Breast epithelium (tissue), 4 donors: ENCODE measurements around the gene HES3. TPM values are rescaled to one million over a fixed set of nuclear protein-coding genes. Genes with fewer than 3 reads are reported as not detected.

ENCODE experiments used
- DNase-seq, 2 donors: peaks; one replicate each; pipeline ENCODE4 v3.0.0-alpha.2; 2019; ENCODE audit warnings: low spot score in 2 of 2
- H3K27ac ChIP-seq, 2 donors: fragments of 200-600 bp; sonication (generic) in 1 of 2; one replicate each; pipeline ENCODE4 v1.5.1; 2016 to 2019; ENCODE audit warnings: mild to moderate bottlenecking in 1 of 2
- H3K27me3 ChIP-seq, 2 donors: fragments of 200-600 bp; sonication (generic) in 1 of 2; one replicate each; pipeline versions ENCODE4 v1.5.1 to v1.6.0; 2017 to 2019; ENCODE audit warnings: control low read depth in 1 of 2, mild to moderate bottlenecking in 1 of 2
- H3K36me3 ChIP-seq: fragments of 200-600 bp; one replicate; pipeline ENCODE4 v1.5.1; 2019
- H3K4me1 ChIP-seq, 2 donors: fragments of 200-600 bp; sonication (generic); one replicate each; pipeline ENCODE4 v1.5.1; 2016 to 2019; ENCODE audit warnings: control low read depth in 1 of 2
- H3K4me3 ChIP-seq, 3 donors: fragments of 200-600 bp; sonication (generic); 1 replicate in 2 of 3; 2 replicates in 1 of 3; pipeline ENCODE4 v1.5.1; 2016 to 2019; ENCODE audit warnings: mild to moderate bottlenecking in 3 of 3, moderate library complexity in 2 of 3
- H3K9me3 ChIP-seq, 2 donors: fragments of 200-600 bp; sonication (generic) in 1 of 2; one replicate each; pipeline ENCODE4 v1.5.1; 2016 to 2019; ENCODE audit warnings: control low read depth in 1 of 2
- POLR2A ChIP-seq: fragments of 450-650 bp; IDR thresholded peaks from one replicate; pipeline ENCODE4 v1.6.1; 2016; ENCODE audit warnings: antibody characterized with exemption, mild to moderate bottlenecking, moderate library complexity
- POLR2AphosphoS5 ChIP-seq, 3 donors: sonication (generic); formaldehyde crosslinking; IDR thresholded peaks; one replicate each; pipeline ENCODE4 v1.6.1; 2017; ENCODE audit warnings: antibody characterized with exemption in 3 of 3
- intact Hi-C: fragments of 100-400 bp; cut with DNase I; formaldehyde crosslinking; loops from one replicate; pipeline ENCODE4 v1.15.1; 2023; ENCODE audit warnings: low total_unique reads
- total RNA-seq, 3 donors: library from RNA; depleted of rRNA; stranded (reverse); fragments of >200 nt; gene quantifications; one replicate each; pipeline ENCODE4 v1.1.0, GENCODE V29; 2016
- TF ChIP-seq, protein P1 (sequence below), 3 donors: fragments of 450-650 bp; IDR thresholded peaks; one replicate each; pipeline ENCODE4 v1.5.1; 2016 to 2017; ENCODE audit warnings: antibody characterized with exemption in 3 of 3, mild to moderate bottlenecking in 3 of 3, moderate library complexity in 3 of 3

The HES3 gene
- total RNA-seq, 3 donors from 2014 or later = not detected

DNA sequence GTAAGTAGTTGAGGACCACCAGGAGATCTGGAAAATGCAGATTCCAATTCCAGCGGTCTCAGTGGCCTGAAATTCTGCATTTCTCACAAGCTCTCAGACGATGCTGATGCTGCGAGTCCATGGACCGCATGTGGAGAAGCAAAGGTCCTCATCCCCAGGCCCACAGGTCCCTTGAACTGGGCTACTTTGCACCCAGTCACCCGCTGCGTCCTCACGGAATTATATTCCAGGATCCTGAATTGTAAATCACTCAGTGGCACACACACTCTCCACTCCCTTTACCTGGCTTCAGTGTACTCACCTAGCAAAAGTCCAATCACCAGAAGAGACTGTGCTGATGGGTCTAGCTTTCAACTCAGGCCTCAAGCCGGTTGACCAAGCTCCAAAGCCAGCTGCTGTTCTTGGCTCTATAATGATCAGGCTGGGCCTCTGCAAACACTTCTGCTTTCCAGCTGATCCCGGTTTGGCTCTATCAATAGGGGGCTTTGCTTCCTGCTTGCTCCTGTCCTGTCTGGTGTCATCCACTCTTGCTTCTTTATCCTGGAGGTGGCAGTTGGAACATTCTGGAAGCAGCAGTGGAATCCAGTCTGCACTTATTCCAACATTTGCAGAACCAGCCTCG lies 43.7 kb upstream of the HES3 start:
- H3K9me3 ChIP-seq = no peaks in the 10 kb centered on the region
- DNase-seq = no peak
- H3K36me3 ChIP-seq = no peaks in the 10 kb centered on the region
- peaks cover 0 to 6% of the 10 kb centered on the region in 2 donors for H3K4me1 ChIP-seq
- intact Hi-C loops = no loop called here
- peak overlapping the region; percentile 96 to 99 (median 99) for H3K4me3 ChIP-seq
- peak overlapping the region; percentile 80 to 83 for H3K27ac ChIP-seq
- TF ChIP-seq POLR2AphosphoS5 (IDR thresholded peaks at IDR 0.05) (no peak), POLR2A (no peak)
- no peaks in the 10 kb centered on the region for H3K27me3 ChIP-seq

DNA sequence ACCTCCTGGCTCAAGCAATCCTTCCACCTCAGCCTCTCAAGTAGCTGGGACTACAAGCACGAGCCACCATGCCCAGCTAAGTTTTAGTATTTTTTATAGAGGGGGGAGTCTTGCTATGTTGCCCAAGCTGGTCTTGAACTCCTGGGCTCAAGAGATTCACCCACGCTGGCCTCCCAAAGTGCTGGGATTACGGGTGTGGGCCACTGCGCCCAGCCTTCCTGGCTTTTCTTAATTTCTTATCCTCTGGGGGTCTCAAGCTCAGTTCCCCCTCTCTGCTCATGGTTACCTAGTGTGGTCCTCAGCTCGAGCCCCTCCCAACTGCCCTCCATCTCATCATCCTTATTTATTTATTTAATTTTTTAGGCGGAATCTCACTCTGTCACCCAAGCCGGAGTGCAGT lies 41.7 kb upstream of the HES3 start:
- DNase-seq = no peak
- Histone ChIP-seq H3K27me3 (no peaks in the 10 kb centered on the region), H3K27ac (no peak overlapping the region), H3K4me1 (peaks cover 3 to 10% of the 10 kb centered on the region in 2 donors), H3K36me3 (no peaks in the 10 kb centered on the region), H3K9me3 (no peaks in the 10 kb centered on the region), H3K4me3 (no peak overlapping the region)
- TF ChIP-seq POLR2A = no peak
- TF ChIP-seq, protein P1, sequence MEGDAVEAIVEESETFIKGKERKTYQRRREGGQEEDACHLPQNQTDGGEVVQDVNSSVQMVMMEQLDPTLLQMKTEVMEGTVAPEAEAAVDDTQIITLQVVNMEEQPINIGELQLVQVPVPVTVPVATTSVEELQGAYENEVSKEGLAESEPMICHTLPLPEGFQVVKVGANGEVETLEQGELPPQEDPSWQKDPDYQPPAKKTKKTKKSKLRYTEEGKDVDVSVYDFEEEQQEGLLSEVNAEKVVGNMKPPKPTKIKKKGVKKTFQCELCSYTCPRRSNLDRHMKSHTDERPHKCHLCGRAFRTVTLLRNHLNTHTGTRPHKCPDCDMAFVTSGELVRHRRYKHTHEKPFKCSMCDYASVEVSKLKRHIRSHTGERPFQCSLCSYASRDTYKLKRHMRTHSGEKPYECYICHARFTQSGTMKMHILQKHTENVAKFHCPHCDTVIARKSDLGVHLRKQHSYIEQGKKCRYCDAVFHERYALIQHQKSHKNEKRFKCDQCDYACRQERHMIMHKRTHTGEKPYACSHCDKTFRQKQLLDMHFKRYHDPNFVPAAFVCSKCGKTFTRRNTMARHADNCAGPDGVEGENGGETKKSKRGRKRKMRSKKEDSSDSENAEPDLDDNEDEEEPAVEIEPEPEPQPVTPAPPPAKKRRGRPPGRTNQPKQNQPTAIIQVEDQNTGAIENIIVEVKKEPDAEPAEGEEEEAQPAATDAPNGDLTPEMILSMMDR (IDR thresholded peaks at IDR 0.05) = no peak
- intact Hi-C loops = no loop called here

DNA sequence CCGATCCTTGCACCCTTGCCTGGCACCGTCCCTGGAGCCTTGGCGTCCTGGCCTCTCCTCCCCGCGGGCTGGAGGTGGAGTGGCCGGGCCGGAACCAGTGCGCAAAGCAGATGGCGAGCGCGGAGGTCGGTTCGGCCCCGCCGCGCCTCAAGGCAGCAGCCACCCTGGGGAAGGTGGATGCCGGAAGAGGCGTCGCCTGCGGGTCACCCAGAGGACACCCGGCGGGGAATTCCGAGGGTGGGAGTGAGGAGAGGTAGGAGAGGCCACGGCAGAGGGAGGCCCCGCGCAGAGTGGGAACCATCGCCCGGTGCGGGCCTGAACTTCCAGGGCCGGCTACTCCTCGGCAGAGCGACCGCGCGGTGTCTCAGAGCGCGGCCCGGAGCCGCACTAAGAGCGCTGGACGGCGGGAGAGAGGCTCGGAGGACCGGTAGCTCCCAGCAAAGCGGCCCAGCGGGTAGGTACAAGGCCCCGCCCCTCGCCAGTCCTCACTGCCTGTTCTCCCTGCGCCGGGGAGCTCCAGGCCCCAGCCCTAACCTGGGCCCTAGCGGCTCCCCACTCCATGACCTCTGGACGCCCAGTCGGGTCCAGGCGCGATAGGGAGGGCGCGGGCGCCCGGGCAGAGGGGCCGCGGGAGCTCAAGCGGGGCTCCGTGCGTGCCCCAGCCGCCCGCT lies 38.0 kb upstream of the HES3 start, which contains the start of gene RNF207:
Gene RNF207 (plus strand): TSS at position 271 of the 671 bp plus-strand sequence. CDS start 417 bp downstream, outside the sequence.
- Histone ChIP-seq H3K27me3 (no peaks in the 10 kb centered on the region), H3K36me3 (no peaks in the 10 kb centered on the region), H3K27ac (peak within 1 kb of the TSS; percentile 58 to 75), H3K9me3 (no peaks in the 10 kb centered on the region), H3K4me1 (peaks cover 3% of the 10 kb centered on the region in 2 donors), H3K4me3 (peak within 1 kb of the TSS; percentile 40 to 82 (median 66))
- no peak for DNase-seq
- intact Hi-C loops = no loop called here
- TF ChIP-seq POLR2AphosphoS5 (IDR thresholded peaks at IDR 0.05) = peak in 2 of 3 donors; percentile 27 to 34
- TF ChIP-seq POLR2A = no peak

DNA sequence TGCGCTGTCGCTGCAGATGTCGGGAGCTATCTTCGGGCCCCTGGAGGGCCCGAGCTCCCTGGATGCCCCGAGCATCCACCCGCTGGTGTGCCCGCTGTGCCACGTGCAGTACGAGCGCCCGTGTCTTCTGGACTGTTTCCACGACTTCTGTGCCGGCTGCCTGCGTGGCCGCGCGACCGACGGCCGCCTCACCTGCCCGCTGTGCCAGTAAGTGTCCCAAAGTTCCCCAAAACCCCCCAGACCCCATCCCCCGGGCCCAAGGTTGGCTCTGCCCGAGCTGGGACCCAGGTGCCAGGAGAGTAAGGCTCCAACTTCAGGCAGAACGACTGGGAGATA lies 37.5 kb upstream of the HES3 start:
- DNase-seq = no peak
- Histone ChIP-seq H3K36me3 (no peaks in the 10 kb centered on the region), H3K9me3 (no peaks in the 10 kb centered on the region), H3K27me3 (no peaks in the 10 kb centered on the region), H3K27ac (peak overlapping the region; percentile 58 to 75), H3K4me1 (peaks cover 3% of the 10 kb centered on the region in 2 donors), H3K4me3 (peak overlapping the region; percentile 40 to 82 (median 66))
- no peak for TF ChIP-seq POLR2AphosphoS5 (IDR thresholded peaks at IDR 0.05)
- TF ChIP-seq, protein P1 (IDR thresholded peaks at IDR 0.05) = no peak
- TF ChIP-seq POLR2A = no peak
- intact Hi-C loops = no loop called here

DNA sequence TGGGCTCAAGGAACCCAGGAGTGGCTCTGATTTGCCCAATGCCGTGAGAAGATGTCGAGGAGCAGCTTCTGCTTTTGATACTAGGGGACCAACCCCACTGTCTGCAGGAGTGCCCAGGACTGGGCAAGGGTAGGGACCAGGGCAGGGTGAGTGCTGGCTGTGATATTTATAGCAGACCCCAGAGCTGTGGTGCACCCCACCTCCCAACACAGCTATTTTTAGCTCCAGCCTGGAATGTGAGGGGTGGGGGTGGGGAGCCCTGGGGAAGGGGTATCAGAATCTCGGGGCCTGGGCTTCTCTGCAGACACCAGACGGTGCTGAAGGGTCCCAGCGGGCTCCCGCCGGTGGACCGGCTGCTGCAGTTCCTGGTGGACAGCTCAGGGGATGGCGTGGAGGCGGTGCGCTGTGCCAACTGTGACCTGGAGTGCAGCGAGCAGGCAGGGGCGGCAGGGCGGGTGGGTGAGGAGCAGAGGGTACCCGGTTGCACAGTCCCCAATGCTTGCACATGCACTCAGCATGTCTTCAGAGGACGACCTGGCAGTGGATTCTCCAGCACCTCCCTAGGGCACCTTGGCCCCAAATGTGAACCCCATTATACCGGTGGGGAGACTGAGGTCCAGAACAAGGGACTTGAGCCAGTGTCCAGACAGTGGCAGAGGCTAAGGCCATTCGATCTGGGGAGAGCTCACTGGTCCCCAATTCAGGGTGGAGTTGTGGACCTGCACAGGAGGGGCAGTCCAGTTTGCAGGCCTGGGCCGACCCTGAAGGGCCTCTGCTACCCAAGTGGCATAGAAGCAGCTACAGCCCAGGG lies 36.7 kb upstream of the HES3 start:
- no peak for DNase-seq
- H3K27ac ChIP-seq = no peak overlapping the region
- no peak overlapping the region for H3K4me3 ChIP-seq
- intact Hi-C loops = no loop called here
- H3K36me3 ChIP-seq = no peaks in the 10 kb centered on the region
- H3K4me1 ChIP-seq = peaks cover 3% of the 10 kb centered on the region in 2 donors
- no peaks in the 10 kb centered on the region for H3K27me3 ChIP-seq
- no peak for TF ChIP-seq POLR2A
- no peak for TF ChIP-seq POLR2AphosphoS5 (IDR thresholded peaks at IDR 0.05)
- TF ChIP-seq, protein P1 (IDR thresholded peaks at IDR 0.05) = no peak
- no peaks in the 10 kb centered on the region for H3K9me3 ChIP-seq
